IMR-90 (cell line): Measurements from ENCODE around the gene ZNF780A. TPM values are rescaled to one million over a fixed set of nuclear protein-coding genes. Genes with fewer than 3 reads are reported as not detected.
A peak's percentile ranks its signal among the peaks of the same experiment; 100 is the strongest.

Experiments used
- ATAC-seq: fragments of 200-7000 bp; cut with Tn5 transposase; 2 replicates; pipeline ENCODE4 v1.9.1; 2020; ENCODE audit warnings: low read depth, mild to moderate bottlenecking, moderate library complexity
- BruUV-seq: library from RNA; stranded (reverse); fragments of 400-500 nt; replicated peaks from 2 replicates; lab custom pipeline; 2021; lab: Mats Ljungman, UMichigan
- CTCF ChIA-PET: fragments of 300-600 bp; formaldehyde crosslinking; extraction: SDS; loops from one replicate; lab custom pipeline; 2021; ENCODE audit warnings: antibody characterized with exemption; lab: Yijun Ruan, JAX
- POLR2A ChIA-PET: fragments of 300-600 bp; sonication (Branson Sonifier 250); formaldehyde crosslinking; loops from one replicate; lab custom pipeline; 2022; ENCODE audit warnings: antibody characterized with exemption; ENCODE audit not compliant: unreplicated experiment; lab: Charles Lee
- DNase-seq: peaks from one replicate; pipeline ENCODE4 v3.0.0; 2013
- H2AFZ ChIP-seq: replicated peaks from 2 replicates; pipeline ENCODE3; 2013; ENCODE audit warnings: low read length, mild to moderate bottlenecking; ENCODE audit not compliant: poor library complexity
- H2AK5ac ChIP-seq: 2 replicates; pipeline ENCODE4 v1.6.1; 2013; ENCODE audit warnings: low read depth, low read length, inconsistent platforms
- H2AK9ac ChIP-seq: replicated peaks from 2 replicates; pipeline ENCODE3; 2013; ENCODE audit warnings: mild to moderate bottlenecking, low read depth, low read length, moderate library complexity; ENCODE audit not compliant: poor library complexity
- H2BK120ac ChIP-seq: 2 replicates; pipeline ENCODE4 v1.6.1; 2013; ENCODE audit warnings: low read depth, low read length, inconsistent platforms
- H2BK15ac ChIP-seq: 3 replicates; pipeline ENCODE4 v1.6.1; 2013; ENCODE audit warnings: low read depth, low read length, inconsistent platforms
- H2BK20ac ChIP-seq: 2 replicates; pipeline ENCODE4 v1.6.1; 2013; ENCODE audit warnings: low read depth, mild to moderate bottlenecking, inconsistent platforms, low read length, moderate library complexity
- H2BK5ac ChIP-seq: 2 replicates; pipeline ENCODE4 v1.6.1; 2013; ENCODE audit warnings: mild to moderate bottlenecking, low read depth, low read length, inconsistent platforms; ENCODE audit not compliant: poor library complexity, severe bottlenecking
- H3K14ac ChIP-seq: replicated peaks from 2 replicates; pipeline ENCODE4 v1.6.1; 2013; ENCODE audit warnings: low read depth, low read length, inconsistent platforms
- H3K18ac ChIP-seq: 2 replicates; pipeline ENCODE4 v1.6.1; 2013; ENCODE audit warnings: low read depth, low read length, control low read depth
- H3K23ac ChIP-seq: 2 replicates; pipeline ENCODE4 v1.6.1; 2013; ENCODE audit warnings: low read depth, low read length, inconsistent platforms
- H3K27ac ChIP-seq: 2 replicates; pipeline ENCODE4 v1.5.1; 2013; ENCODE audit warnings: mild to moderate bottlenecking, control low read depth, low read length; ENCODE audit not compliant: insufficient read depth
- H3K27me3 ChIP-seq: 2 replicates; pipeline ENCODE4 v1.6.1; 2013; ENCODE audit warnings: low read length; ENCODE audit not compliant: control insufficient read depth, insufficient read depth
- H3K36me3 ChIP-seq: 2 replicates; pipeline ENCODE4 v1.6.1; 2013; ENCODE audit warnings: low read length, mixed read lengths; ENCODE audit not compliant: control insufficient read depth, insufficient read depth
- H3K4ac ChIP-seq: 2 replicates; pipeline ENCODE4 v1.6.1; 2013; ENCODE audit warnings: low read depth, low read length, inconsistent platforms
- H3K4me1 ChIP-seq: 2 replicates; pipeline ENCODE4 v1.6.1; 2013; ENCODE audit warnings: low read length, mixed read lengths; ENCODE audit not compliant: control insufficient read depth, insufficient read depth
- H3K4me2 ChIP-seq: 2 replicates; pipeline ENCODE4 v1.6.1; 2013; ENCODE audit warnings: low read depth, mild to moderate bottlenecking, control low read depth, low read length, moderate library complexity
- H3K4me3 ChIP-seq: 2 replicates; pipeline ENCODE4 v1.5.1; 2013; ENCODE audit warnings: low read depth, mild to moderate bottlenecking, control low read depth, low read length, moderate library complexity; ENCODE audit not compliant: insufficient read depth
- H3K56ac ChIP-seq: 2 replicates; pipeline ENCODE4 v1.6.1; 2013; ENCODE audit warnings: low read length, inconsistent platforms; ENCODE audit not compliant: insufficient read depth; ENCODE audit errors: extremely low read depth
- H3K79me1 ChIP-seq, 2 experiments: 2 replicates each; pipeline ENCODE4 v1.6.1; 2013; ENCODE audit warnings: low read length in 2 of 2, inconsistent platforms in 1 of 2, low read depth in 1 of 2
- H3K9ac ChIP-seq: 2 replicates; pipeline ENCODE4 v1.6.1; 2013; ENCODE audit warnings: low read depth, low read length, control low read depth
- H3K9me1 ChIP-seq: 2 replicates; pipeline ENCODE4 v1.6.1; 2013; ENCODE audit warnings: low read length, inconsistent platforms; ENCODE audit not compliant: insufficient read depth
- H3K9me3 ChIP-seq: 2 replicates; pipeline ENCODE4 v1.6.1; 2013; ENCODE audit warnings: low read length; ENCODE audit not compliant: control insufficient read depth, insufficient read depth
- H4K20me1 ChIP-seq: 2 replicates; pipeline ENCODE4 v1.6.1; 2013; ENCODE audit warnings: low read length, inconsistent platforms; ENCODE audit not compliant: insufficient read depth
- H4K5ac ChIP-seq: 2 replicates; pipeline ENCODE4 v1.6.1; 2013; ENCODE audit warnings: mild to moderate bottlenecking, low read depth, low read length, control low read depth
- H4K8ac ChIP-seq, 2 experiments: 2 replicates each; pipeline ENCODE4 v1.6.1; 2013; ENCODE audit warnings: low read depth in 2 of 2, low read length in 2 of 2, control low read depth in 1 of 2, inconsistent platforms in 1 of 2
- H4K91ac ChIP-seq: 2 replicates; pipeline ENCODE4 v1.6.1; 2013; ENCODE audit warnings: low read depth, low read length, inconsistent platforms; ENCODE audit not compliant: insufficient read depth
- CEBPB ChIP-seq: IDR thresholded peaks from 2 replicates; pipeline ENCODE4 v1.6.1; 2012; ENCODE audit warnings: low read depth, low read length, improper control_type of control experiment
- FOS ChIP-seq: fragments of 150-350 bp; IDR thresholded peaks from 2 replicates; pipeline ENCODE4 v1.6.1; 2016; ENCODE audit warnings: low read depth, low read length
- MXI1 ChIP-seq: IDR thresholded peaks from 2 replicates; pipeline ENCODE4 v1.6.1; 2012; ENCODE audit warnings: low read depth, mild to moderate bottlenecking, low read length, moderate library complexity, borderline replicate concordance
- NFE2L2 ChIP-seq: fragments of 150-350 bp; IDR thresholded peaks from 2 replicates; pipeline ENCODE4 v1.6.1; 2016; ENCODE audit warnings: low read depth, mild to moderate bottlenecking, low read length
- RCOR1 ChIP-seq: IDR thresholded peaks from 2 replicates; pipeline ENCODE4 v1.6.1; 2012; ENCODE audit warnings: mild to moderate bottlenecking, low read length, improper control_type of control experiment; ENCODE audit not compliant: insufficient replicate concordance
- RFX5 ChIP-seq: IDR thresholded peaks from 2 replicates; pipeline ENCODE4 v1.8.0; 2012; ENCODE audit warnings: low read depth, mild to moderate bottlenecking, low read length, moderate library complexity
- WGBS, 2 experiments: methylation state at CpG; one replicate each; pipeline versions ENCODE4 v1.1.5 to v1.1.7; 2013; ENCODE audit warnings: missing lambda C conversion rate in 2 of 2; ENCODE audit not compliant: insufficient read length in 1 of 2; ENCODE audit errors: extremely low coverage in 2 of 2; 5-methylcytosine and 5-hydroxymethylcytosine counted together
- dilution Hi-C: fragments of 300-500 bp; cut with HindIII; formaldehyde crosslinking; loops from one replicate; pipeline ENCODE4 v1.14.3; 2018; ENCODE audit warnings: low sequenced_read_pairs; ENCODE audit not compliant: unreplicated experiment
- in situ Hi-C: fragments of 300-500 bp; cut with MboI; formaldehyde crosslinking; loops from 3 replicates; pipeline ENCODE4 v1.14.3; 2019; ENCODE audit warnings: low sequenced_read_pairs, inconsistent platforms, mixed read lengths
- intact Hi-C: fragments of 100-400 bp; cut with micrococcal nuclease; formaldehyde crosslinking; loops from 2 replicates; pipeline ENCODE4 v1.10.0; 2022
- polyA plus RNA-seq, 3 experiments: library from polyadenylated mRNA; depleted of rRNA; stranded (reverse); fragments of >200 nt; gene quantifications; 2 replicates each; pipeline ENCODE4 v1.2.3, GENCODE V29; 2012; ENCODE audit warnings: low replicate concordance in 1 of 3
- total RNA-seq: library from RNA; depleted of rRNA; stranded (reverse); fragments of >200 nt; gene quantifications from 2 replicates; pipeline ENCODE4 v1.2.3, GENCODE V29; 2012
- TF ChIP-seq, protein P1 (sequence below): fragments of 150-350 bp; IDR thresholded peaks from 2 replicates; pipeline ENCODE4 v1.6.1; 2016; ENCODE audit warnings: low read depth, mild to moderate bottlenecking, low read length, moderate library complexity, borderline replicate concordance

The ZNF780A gene
- total and polyA plus RNA-seq, 2 of the 4 experiments (the other 2 are of a cell fraction) = 6.2 to 17.0 TPM

DNA sequence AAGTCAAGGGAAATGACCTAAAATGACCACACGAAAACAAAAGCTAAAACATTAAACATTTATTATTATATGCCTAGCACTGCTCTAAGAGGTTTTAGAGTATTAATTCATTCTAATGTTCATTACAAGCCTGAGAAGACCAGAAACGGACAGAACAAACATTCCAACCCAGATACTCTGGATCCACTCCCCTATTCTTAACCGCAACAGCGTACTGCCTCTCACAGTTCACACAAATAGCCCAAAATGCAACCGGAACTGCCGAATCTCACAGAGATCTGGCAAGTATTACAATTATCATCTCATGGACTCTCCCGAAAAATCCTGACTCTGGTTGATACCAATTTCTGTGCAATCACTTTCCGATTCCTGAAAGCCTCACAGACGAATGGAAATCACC lies 36.1 kb downstream of the ZNF780A start:
- WGBS, 2 experiments = 100% methylated on average over 3 of the region's 9 CpGs; no CpG with 5 or more reads in 1 of the 2 experiments
- Histone ChIP-seq H4K5ac (no peak overlapping the region), H2AK9ac (no peak overlapping the region), H3K27me3 (no peaks in the 10 kb centered on the region), H3K79me1 (peaks cover 11 to 33% of the 10 kb centered on the region in 2 experiments), H3K4me3 (no peak overlapping the region), H2AK5ac (no peak overlapping the region), H4K91ac (no peak overlapping the region), H3K14ac (no peak overlapping the region), H3K18ac (no peak overlapping the region), H3K23ac (no peak overlapping the region), H2BK120ac (no peak overlapping the region), H3K9me1 (no peaks in the 10 kb centered on the region), H3K56ac (no peak overlapping the region), H3K27ac (no peak overlapping the region), H3K9me3 (peaks cover 4% of the 10 kb centered on the region), H3K9ac (no peak overlapping the region), H2BK15ac (no peak overlapping the region), H4K8ac (no peak overlapping the region), H4K20me1 (no peaks in the 10 kb centered on the region), H2BK20ac (no peak overlapping the region), H3K4me2 (peak overlapping the region; percentile 56), H3K4me1 (no peaks in the 10 kb centered on the region), H2BK5ac (no peak overlapping the region), H2AFZ (no peak overlapping the region), H3K36me3 (peaks cover 6% of the 10 kb centered on the region), H3K4ac (no peak overlapping the region)
- dilution Hi-C loops (no loop called here), intact Hi-C loops (no loop called here), in situ Hi-C loops (no loop called here)
- ChIA-PET POLR2A (no interaction called here), CTCF (no interaction called here)
- DNase-seq (no peak), ATAC-seq (no peak)
- TF ChIP-seq NFE2L2 (no peak), MXI1 (no peak), CEBPB (no peak), RFX5 (no peak), FOS (no peak), RCOR1 (no peak)
- TF ChIP-seq, protein P1, sequence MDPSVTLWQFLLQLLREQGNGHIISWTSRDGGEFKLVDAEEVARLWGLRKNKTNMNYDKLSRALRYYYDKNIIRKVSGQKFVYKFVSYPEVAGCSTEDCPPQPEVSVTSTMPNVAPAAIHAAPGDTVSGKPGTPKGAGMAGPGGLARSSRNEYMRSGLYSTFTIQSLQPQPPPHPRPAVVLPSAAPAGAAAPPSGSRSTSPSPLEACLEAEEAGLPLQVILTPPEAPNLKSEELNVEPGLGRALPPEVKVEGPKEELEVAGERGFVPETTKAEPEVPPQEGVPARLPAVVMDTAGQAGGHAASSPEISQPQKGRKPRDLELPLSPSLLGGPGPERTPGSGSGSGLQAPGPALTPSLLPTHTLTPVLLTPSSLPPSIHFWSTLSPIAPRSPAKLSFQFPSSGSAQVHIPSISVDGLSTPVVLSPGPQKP = no peak
- BruUV-seq = no TSS peak
